Uterus (tissue), 4 donors: Measurements from ENCODE around the gene MIB2. TPM values are rescaled to one million over a fixed set of nuclear protein-coding genes. Genes with fewer than 3 reads are reported as not detected.

ENCODE experiments used
- DNase-seq, 2 donors: peaks; one replicate each; pipeline ENCODE4 v3.0.0-alpha.2; 2019 to 2020
- H3K27ac ChIP-seq, 2 donors: fragments of 200-600 bp; sonication (generic); 1 replicate in 1 of 2; 2 replicates in 1 of 2; pipeline ENCODE4 v1.5.1; 2016 to 2018
- H3K27me3 ChIP-seq, 2 donors: fragments of 200-600 bp; sonication (generic); one replicate each; pipeline ENCODE4 v1.5.1; 2018 to 2019; ENCODE audit warnings: control low read depth in 1 of 2
- H3K36me3 ChIP-seq, 2 donors: fragments of 200-600 bp; sonication (generic); one replicate each; pipeline ENCODE4 v1.5.1; 2019; ENCODE audit warnings: control low read depth in 1 of 2
- H3K4me1 ChIP-seq, 2 donors: fragments of 200-600 bp; sonication (generic); one replicate each; pipeline ENCODE4 v1.5.1; 2018 to 2019; ENCODE audit warnings: control low read depth in 1 of 2
- H3K4me3 ChIP-seq, 2 donors: fragments of 200-600 bp; sonication (generic); 1 replicate in 1 of 2; 2 replicates in 1 of 2; pipeline ENCODE4 v1.5.1; 2018 to 2019; ENCODE audit warnings: mild to moderate bottlenecking in 1 of 2
- H3K9me3 ChIP-seq, 2 donors: fragments of 200-600 bp; sonication (generic); one replicate each; pipeline ENCODE4 v1.5.1; 2019; ENCODE audit warnings: control low read depth in 1 of 2
- POLR2A ChIP-seq, 2 donors: fragments of 450-650 bp; IDR thresholded peaks; one replicate each; pipeline ENCODE4 v1.6.1; 2016; ENCODE audit warnings: antibody characterized with exemption in 2 of 2, mild to moderate bottlenecking in 1 of 2, moderate library complexity in 1 of 2
- intact Hi-C: fragments of 100-400 bp; cut with DNase I; formaldehyde crosslinking; loops from one replicate; pipeline ENCODE4 v1.15.1; 2023; ENCODE audit warnings: low total_unique reads
- total RNA-seq, 4 donors: library from RNA; depleted of rRNA in 3 of 4; stranded (reverse); fragments of >200 nt in 3 of 4; gene quantifications; one replicate each; pipeline versions ENCODE4 v1.1.0 to v1.2.4, GENCODE V29; 2014 to 2023
- TF ChIP-seq, protein P1 (sequence below), 4 experiments: fragments of 200-600 bp in 2 of 4; fragments of 450-650 bp in 2 of 4; sonication (generic) in 2 of 4; IDR thresholded peaks; one replicate each; pipeline ENCODE4 v1.5.1; 2016 to 2019; ENCODE audit warnings: antibody characterized with exemption in 4 of 4, mild to moderate bottlenecking in 2 of 4, moderate library complexity in 1 of 4
- donor health status: DM: yes; HTN: yes; CAD: no.

Gene MIB2
- total RNA-seq, 4 donors from 2014 or later = 43.0 to 78.2 (median 57.6) TPM

DNA sequence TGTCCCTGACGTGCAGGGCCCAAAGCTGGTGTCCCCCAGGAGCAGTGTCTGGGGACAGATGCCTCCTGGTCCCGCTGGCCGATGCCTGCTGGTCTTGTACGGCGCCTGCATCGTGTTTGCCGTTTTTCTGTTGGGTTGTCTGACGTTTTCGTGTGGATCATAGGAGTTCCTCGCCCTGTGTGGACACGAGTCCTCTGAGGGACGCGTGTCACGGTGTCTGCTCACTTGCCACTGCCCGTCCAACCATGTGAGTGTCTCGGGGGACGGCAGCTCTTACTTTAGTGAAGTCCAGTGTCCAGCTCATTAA, 7.4 kb downstream of the MIB2 start:
- intact Hi-C loops = no loop called here
- no peaks in the 10 kb centered on the region for H3K27me3 ChIP-seq
- TF ChIP-seq POLR2A (IDR thresholded peaks at IDR 0.05) = no peak
- TF ChIP-seq, protein P1, sequence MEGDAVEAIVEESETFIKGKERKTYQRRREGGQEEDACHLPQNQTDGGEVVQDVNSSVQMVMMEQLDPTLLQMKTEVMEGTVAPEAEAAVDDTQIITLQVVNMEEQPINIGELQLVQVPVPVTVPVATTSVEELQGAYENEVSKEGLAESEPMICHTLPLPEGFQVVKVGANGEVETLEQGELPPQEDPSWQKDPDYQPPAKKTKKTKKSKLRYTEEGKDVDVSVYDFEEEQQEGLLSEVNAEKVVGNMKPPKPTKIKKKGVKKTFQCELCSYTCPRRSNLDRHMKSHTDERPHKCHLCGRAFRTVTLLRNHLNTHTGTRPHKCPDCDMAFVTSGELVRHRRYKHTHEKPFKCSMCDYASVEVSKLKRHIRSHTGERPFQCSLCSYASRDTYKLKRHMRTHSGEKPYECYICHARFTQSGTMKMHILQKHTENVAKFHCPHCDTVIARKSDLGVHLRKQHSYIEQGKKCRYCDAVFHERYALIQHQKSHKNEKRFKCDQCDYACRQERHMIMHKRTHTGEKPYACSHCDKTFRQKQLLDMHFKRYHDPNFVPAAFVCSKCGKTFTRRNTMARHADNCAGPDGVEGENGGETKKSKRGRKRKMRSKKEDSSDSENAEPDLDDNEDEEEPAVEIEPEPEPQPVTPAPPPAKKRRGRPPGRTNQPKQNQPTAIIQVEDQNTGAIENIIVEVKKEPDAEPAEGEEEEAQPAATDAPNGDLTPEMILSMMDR (IDR thresholded peaks at IDR 0.05) = no peak
- H3K9me3 ChIP-seq = no peaks in the 10 kb centered on the region
- DNase-seq = no peak
- H3K4me3 ChIP-seq = no peak overlapping the region
- H3K4me1 ChIP-seq = no peaks in the 10 kb centered on the region
- H3K36me3 ChIP-seq = no peaks in the 10 kb centered on the region
- no peak overlapping the region for H3K27ac ChIP-seq

DNA sequence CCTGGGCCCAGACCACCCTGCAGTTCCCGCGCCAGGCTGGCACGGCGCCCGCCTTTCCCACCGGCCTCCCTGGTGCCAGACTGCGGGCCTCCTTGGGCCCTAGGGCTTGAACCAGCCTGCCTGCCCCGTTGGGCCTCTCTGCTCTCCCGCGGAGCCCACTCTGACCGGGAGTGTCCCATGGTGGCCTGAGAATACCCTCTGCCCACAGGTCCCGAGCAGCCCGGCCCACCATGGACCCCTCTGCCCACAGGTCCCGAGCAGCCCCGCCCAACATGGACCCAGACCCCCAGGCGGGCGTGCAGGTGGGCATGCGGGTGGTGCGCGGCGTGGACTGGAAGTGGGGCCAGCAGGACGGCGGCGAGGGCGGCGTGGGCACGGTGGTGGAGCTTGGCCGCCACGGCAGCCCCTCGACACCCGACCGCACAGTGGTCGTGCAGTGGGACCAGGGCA, 7.9 kb downstream of the MIB2 start:
- no peaks in the 10 kb centered on the region for H3K36me3 ChIP-seq
- H3K4me1 ChIP-seq = no peaks in the 10 kb centered on the region
- intact Hi-C loops = no loop called here
- no peak overlapping the region for H3K4me3 ChIP-seq
- TF ChIP-seq, protein P1 (IDR thresholded peaks at IDR 0.05) = no peak
- TF ChIP-seq POLR2A (IDR thresholded peaks at IDR 0.05) = no peak
- DNase-seq = no peak
- no peaks in the 10 kb centered on the region for H3K27me3 ChIP-seq
- H3K9me3 ChIP-seq = no peaks in the 10 kb centered on the region
- no peak overlapping the region for H3K27ac ChIP-seq

DNA sequence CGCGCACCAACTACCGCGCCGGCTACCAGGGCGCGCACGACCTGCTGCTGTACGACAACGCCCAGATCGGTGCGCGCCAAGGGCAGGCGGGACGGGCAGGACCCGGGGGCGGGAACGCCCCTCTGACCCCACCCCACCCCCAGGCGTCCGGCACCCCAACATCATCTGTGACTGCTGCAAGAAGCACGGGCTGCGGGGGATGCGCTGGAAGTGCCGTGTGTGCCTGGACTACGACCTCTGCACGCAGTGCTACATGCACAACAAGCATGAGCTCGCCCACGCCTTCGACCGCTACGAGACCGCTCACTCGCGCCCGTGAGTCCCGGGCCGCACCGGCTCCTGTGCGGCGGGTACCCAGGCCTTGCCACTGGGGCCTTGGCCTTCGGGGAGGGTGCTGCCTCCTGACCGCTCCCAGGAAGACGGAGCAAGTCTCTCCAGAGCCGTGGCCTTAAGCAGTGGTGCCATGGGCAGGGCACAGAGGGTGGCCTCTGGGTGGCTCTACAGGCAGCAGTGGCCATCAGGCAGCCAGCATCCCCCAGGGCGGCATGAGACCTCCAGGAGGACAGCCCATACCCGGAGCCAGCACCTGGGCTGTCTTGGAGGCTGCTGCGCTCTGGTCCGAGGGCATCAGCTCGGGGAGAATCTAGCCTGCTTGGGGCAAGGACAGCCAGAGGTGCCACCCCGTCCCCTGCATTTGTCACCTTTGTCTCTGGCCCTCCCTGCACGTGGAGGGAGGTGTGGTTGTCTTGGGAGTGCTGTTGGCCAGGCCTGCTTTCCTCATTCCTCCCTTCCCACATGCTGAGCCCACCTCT, 8.5 kb downstream of the MIB2 start:
- H3K9me3 ChIP-seq = no peaks in the 10 kb centered on the region
- no peak overlapping the region for H3K27ac ChIP-seq
- no peaks in the 10 kb centered on the region for H3K27me3 ChIP-seq
- no peak for TF ChIP-seq POLR2A (IDR thresholded peaks at IDR 0.05)
- TF ChIP-seq, protein P1 (IDR thresholded peaks at IDR 0.05) = no peak
- H3K36me3 ChIP-seq = no peaks in the 10 kb centered on the region
- no peak for DNase-seq
- H3K4me3 ChIP-seq = no peak overlapping the region
- H3K4me1 ChIP-seq = no peaks in the 10 kb centered on the region
- intact Hi-C loops = no loop called here

DNA sequence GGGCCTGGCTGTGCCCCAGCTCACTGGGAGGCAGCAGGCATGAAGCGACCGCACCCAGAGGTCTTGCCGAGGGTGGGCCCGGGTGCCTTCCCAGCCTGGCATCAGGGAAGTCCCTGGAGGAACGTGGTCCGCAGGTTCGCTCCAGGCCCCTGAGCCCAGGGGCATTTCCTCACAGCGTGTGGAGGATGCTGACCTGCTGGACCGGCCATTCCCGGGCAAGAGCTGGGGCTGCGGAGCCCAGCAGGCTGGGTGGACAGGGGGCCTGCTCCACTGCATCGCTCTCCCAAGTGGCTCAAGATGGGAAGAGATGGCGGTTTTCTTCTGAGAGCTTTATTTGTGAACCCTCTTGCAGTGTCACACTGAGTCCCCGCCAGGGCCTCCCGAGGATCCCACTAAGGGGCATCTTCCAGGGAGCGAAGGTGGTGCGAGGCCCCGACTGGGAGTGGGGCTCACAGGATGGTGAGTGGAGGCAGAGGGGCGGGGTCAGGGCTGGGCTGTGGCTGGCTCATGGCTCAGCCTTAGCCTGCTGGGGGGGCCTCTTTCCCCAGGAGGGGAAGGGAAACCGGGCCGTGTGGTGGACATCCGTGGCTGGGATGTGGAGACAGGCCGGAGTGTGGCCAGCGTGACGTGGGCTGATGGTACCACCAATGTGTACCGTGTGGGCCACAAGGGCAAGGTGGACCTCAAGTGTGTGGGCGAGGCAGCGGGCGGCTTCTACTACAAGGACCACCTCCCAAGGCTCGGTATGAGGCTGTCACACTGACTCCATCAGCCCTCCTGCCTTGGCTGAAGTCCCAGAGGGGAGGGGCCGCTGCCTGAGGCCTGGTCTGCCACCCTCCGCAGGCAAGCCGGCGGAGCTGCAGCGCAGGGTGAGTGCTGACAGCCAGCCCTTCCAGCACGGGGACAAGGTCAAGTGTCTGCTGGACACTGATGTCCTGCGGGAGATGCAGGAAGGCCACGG, 9.4 kb downstream of the MIB2 start:
- Histone ChIP-seq H3K36me3 (no peaks in the 10 kb centered on the region), H3K9me3 (no peaks in the 10 kb centered on the region), H3K27ac (no peak overlapping the region), H3K27me3 (no peaks in the 10 kb centered on the region), H3K4me1 (no peaks in the 10 kb centered on the region), H3K4me3 (no peak overlapping the region)
- no peak for DNase-seq
- intact Hi-C loops = no loop called here
- no peak for TF ChIP-seq POLR2A (IDR thresholded peaks at IDR 0.05)
- TF ChIP-seq, protein P1 (IDR thresholded peaks at IDR 0.05) = no peak

DNA sequence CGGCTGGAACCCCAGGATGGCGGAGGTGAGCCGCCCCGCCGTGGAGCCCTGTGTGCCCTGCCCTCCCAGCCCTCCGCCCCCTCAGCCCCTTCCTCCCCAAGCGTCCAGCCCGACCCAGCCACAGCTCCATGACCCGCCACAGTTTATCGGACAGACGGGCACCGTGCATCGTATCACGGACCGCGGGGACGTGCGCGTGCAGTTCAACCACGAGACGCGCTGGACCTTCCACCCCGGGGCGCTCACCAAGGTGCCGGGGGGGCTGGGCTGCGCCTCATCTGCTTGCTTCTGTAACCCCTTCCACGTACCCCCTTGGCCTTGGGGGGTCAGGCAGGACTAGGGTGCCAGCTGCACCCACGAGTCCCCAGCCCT, 10.1 kb downstream of the MIB2 start:
- Histone ChIP-seq H3K27ac (no peak overlapping the region), H3K4me1 (no peaks in the 10 kb centered on the region), H3K27me3 (peaks cover 0 to 2% of the 10 kb centered on the region in 2 donors), H3K9me3 (no peaks in the 10 kb centered on the region), H3K36me3 (no peaks in the 10 kb centered on the region), H3K4me3 (no peak overlapping the region)
- intact Hi-C loops = no loop called here
- no peak for TF ChIP-seq POLR2A (IDR thresholded peaks at IDR 0.05)
- TF ChIP-seq, protein P1 (IDR thresholded peaks at IDR 0.05) = no peak
- no peak for DNase-seq
